Measurements from ENCODE around the gene ELAPOR1.

ELAPOR1 gene

DNA sequence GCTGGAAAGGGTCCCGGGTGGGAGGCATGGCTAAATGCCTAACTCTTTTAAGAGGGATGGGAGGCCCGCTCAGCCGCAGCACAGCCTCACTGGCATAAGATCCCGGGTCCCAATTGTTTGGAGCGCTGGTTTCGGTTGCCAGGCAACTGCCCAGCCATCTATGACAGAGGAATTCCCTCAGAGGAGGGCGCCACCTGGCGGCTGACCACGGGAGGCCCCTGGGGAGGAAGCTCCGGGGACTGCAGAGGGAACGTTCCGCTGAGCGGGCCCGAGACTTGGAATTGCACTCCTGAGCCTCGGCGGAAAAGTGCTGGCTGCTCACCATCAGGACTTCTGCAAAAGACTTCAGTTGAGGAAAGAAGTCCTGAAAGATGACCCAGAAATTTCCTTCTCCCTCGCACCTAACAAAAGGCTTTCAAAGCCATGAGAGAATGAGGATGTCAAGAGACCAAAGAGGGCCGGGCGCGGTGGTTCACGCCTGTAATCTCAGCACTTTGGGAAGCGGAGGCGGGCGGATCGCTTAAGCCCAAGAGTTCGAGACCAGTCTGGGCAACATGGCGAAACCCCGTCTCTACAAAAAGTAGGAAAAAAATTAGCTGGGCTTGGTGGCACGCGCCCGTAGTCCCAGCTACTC lies 1.1 kb upstream of the ELAPOR1 start:
- peak overlapping the region; percentile 61 for H3K4me3 ChIP-seq
- H3K4me2 ChIP-seq: peak overlapping the region; percentile 89
- H3K9me3 ChIP-seq: no peaks in the 10 kb centered on the region
- H3K9ac ChIP-seq: no peak overlapping the region
- H3K27me3 ChIP-seq: peaks cover 41% of the 10 kb centered on the region
- no peak overlapping the region for H3K27ac ChIP-seq
- H3K36me3 ChIP-seq: no peaks in the 10 kb centered on the region
- peaks cover 16% of the 10 kb centered on the region; the same call in 1 of the 2 replicates for H4K20me1 ChIP-seq
- TF ChIP-seq Cebpa-rat (IDR thresholded peaks at IDR 0.05): no peak
- peaks cover 25% of the 10 kb centered on the region for H3K4me1 ChIP-seq

DNA sequence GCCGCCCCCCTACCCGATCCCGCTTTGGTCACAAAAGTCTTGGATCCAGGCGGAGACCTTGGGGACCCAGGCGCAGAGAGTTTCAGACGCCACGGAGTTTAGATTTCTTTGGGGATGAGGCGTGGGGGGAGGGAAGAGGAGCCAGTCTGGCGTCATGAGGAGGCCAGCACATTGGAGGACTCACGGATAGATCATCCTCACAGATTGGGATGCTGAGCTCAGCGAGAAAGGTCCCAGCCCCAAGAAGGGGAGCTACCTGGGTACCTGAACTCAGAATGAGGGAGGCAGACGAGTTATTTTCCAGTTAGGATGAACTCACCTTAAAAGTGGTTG lies 393 bp downstream of the ELAPOR1 start:
- Histone ChIP-seq H3K4me2 (peak overlapping the region; percentile 89), H3K27me3 (peaks cover 41% of the 10 kb centered on the region), H3K4me3 (peak overlapping the region; percentile 61), H3K9me3 (no peaks in the 10 kb centered on the region), H3K4me1 (peaks cover 25% of the 10 kb centered on the region), H3K36me3 (no peaks in the 10 kb centered on the region), H3K27ac (no peak overlapping the region), H3K9ac (no peak overlapping the region), H4K20me1 (peaks cover 16% of the 10 kb centered on the region; the same call in 1 of the 2 replicates)
- no peak for TF ChIP-seq Cebpa-rat (IDR thresholded peaks at IDR 0.05)

DNA sequence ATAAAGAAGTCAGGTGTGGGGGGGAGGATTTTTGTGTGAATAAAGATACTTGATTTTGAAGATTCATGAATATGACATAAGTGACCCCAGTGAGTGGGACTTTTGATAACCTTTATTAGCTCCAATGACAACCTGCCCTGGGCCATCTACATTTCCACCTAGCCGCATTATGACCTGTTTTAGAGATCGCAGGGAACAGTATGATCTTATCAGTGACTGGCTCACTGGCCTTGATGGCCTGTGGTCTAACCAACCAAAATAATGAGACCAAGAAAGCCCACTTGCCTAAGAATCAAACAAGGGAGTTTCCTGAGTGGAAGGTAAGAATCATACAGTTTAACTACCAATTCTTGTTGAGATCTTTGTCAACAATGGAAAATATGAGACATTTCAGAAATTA lies 1.8 kb downstream of the ELAPOR1 start:
- Histone ChIP-seq H3K4me1 (peaks cover 25% of the 10 kb centered on the region), H4K20me1 (peaks cover 16% of the 10 kb centered on the region; the same call in 1 of the 2 replicates), H3K4me2 (no peak overlapping the region), H3K9ac (no peak overlapping the region), H3K27ac (no peak overlapping the region), H3K36me3 (no peaks in the 10 kb centered on the region), H3K4me3 (no peak overlapping the region), H3K9me3 (no peaks in the 10 kb centered on the region), H3K27me3 (peaks cover 41% of the 10 kb centered on the region)
- TF ChIP-seq Cebpa-rat (IDR thresholded peaks at IDR 0.05): no peak

DNA sequence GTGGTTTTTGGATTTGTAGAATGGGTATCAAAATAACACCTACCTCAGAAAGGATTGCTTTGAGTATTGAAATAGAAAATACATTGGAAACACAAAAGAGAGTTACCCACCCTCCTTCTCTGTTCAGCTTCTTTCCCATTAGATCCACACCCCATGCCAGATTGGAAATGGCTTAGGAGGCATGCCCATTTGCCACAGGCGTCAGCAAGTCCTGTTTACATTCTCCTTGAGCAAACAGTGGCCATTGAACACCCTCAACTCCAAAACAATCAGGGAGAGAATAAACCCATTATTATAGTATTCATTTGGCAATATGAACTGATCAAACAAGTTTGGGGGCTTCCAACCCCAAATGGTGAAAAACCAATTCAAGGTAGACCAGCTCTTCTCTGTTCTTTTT lies 2.4 kb downstream of the ELAPOR1 start:
- TF ChIP-seq Cebpa-rat (IDR thresholded peaks at IDR 0.05): no peak

DNA sequence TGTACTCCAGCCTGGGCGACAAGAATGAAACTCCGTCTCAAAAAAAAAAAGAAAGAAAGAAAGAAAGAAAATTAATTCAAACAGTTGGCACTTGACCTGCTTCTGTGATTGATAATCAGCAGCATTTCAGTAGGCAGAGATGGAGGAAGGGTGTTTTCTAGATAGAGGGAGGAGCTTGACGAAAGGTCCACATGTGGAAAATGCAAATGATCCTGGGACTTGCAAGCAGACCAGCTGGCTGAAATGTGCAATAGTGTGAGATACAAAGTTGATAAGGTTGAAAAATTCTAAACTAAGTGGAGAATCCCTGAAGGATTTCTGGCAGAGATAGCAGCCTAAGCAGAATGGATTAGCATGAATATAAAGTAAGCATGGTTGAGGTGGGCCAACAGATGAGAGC lies 4.2 kb downstream of the ELAPOR1 start:
- H4K20me1 ChIP-seq: 0 out of 2 replicates have a peak, but pooled peaks cover 12% of the 10 kb centered on the region
- H3K4me2 ChIP-seq: no peak overlapping the region
- no peak overlapping the region for H3K27ac ChIP-seq
- no peak for TF ChIP-seq Cebpa-rat (IDR thresholded peaks at IDR 0.05)
- peaks cover 33% of the 10 kb centered on the region for H3K27me3 ChIP-seq
- H3K9me3 ChIP-seq: no peaks in the 10 kb centered on the region
- H3K4me3 ChIP-seq: no peak overlapping the region
- no peak overlapping the region for H3K9ac ChIP-seq
- no peaks in the 10 kb centered on the region for H3K36me3 ChIP-seq
- H3K4me1 ChIP-seq: peaks cover 13% of the 10 kb centered on the region

More for the DNA sequence above, 2.4 kb downstream of the ELAPOR1 start:
- H3K36me3 ChIP-seq: no peaks in the 10 kb centered on the region
- H3K4me2 ChIP-seq: no peak overlapping the region
- H3K4me3 ChIP-seq: no peak overlapping the region
- peaks cover 16% of the 10 kb centered on the region; the same call in 1 of the 2 replicates for H4K20me1 ChIP-seq
- peaks cover 25% of the 10 kb centered on the region for H3K4me1 ChIP-seq
- no peaks in the 10 kb centered on the region for H3K9me3 ChIP-seq
- peaks cover 41% of the 10 kb centered on the region for H3K27me3 ChIP-seq
- no peak overlapping the region for H3K9ac ChIP-seq
- H3K27ac ChIP-seq: no peak overlapping the region

DNA sequence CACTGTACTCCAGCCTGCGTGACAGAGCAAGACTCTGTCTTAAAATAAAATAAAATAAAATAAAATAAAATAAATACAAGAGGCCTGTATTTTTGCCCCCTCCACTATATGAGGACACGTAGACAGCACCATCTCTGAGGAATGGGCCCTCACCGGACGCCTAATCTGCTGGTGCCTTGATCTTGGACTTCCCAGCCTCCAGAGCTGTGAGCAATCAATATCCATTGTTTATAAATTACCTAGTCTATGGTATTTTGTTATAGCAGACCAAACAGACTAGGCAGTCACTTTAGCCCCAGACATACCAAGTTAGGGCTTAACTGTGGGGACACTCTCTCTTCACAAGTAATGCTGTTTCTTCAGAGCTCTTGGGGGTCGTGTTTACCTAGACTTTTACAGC lies 6.4 kb downstream of the ELAPOR1 start:
- H3K4me1 ChIP-seq: no peaks in the 10 kb centered on the region
- H3K36me3 ChIP-seq: no peaks in the 10 kb centered on the region
- H3K4me2 ChIP-seq: no peak overlapping the region
- H3K4me3 ChIP-seq: no peak overlapping the region
- H3K9ac ChIP-seq: no peak overlapping the region
- H3K27ac ChIP-seq: no peak overlapping the region
- no peak for TF ChIP-seq Cebpa-rat (IDR thresholded peaks at IDR 0.05)
- peaks cover 10% of the 10 kb centered on the region for H3K27me3 ChIP-seq
- H3K9me3 ChIP-seq: no peaks in the 10 kb centered on the region
- H4K20me1 ChIP-seq: no peaks in the 10 kb centered on the region

DNA sequence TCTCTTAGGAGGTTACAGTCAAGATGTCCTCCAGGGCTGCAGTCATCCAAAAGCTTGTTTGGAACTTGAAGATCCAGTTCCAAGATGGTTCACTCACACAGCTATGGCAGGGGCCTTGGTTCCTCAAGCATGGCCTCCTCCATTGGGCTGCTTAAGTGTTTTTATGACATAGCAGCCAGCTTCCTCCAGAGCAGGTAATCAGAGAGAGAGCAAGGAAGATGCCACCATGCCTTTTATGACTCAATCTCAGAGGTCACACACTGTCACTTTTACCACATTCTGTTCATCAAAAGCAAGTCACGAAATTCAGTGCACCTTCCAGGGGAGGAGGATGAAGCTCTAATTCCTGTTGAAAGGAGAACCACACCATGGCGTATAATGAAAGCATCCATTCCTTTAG lies 17.1 kb downstream of the ELAPOR1 start:
- H3K4me1 ChIP-seq: peaks cover 20% of the 10 kb centered on the region
- no peak overlapping the region for H3K4me3 ChIP-seq
- H3K27ac ChIP-seq: no peak overlapping the region
- no peaks in the 10 kb centered on the region for H4K20me1 ChIP-seq
- TF ChIP-seq Cebpa-rat (IDR thresholded peaks at IDR 0.05): no peak
- no peaks in the 10 kb centered on the region for H3K9me3 ChIP-seq
- H3K27me3 ChIP-seq: no peaks in the 10 kb centered on the region
- H3K4me2 ChIP-seq: no peak overlapping the region
- no peaks in the 10 kb centered on the region for H3K36me3 ChIP-seq
- no peak overlapping the region for H3K9ac ChIP-seq

DNA sequence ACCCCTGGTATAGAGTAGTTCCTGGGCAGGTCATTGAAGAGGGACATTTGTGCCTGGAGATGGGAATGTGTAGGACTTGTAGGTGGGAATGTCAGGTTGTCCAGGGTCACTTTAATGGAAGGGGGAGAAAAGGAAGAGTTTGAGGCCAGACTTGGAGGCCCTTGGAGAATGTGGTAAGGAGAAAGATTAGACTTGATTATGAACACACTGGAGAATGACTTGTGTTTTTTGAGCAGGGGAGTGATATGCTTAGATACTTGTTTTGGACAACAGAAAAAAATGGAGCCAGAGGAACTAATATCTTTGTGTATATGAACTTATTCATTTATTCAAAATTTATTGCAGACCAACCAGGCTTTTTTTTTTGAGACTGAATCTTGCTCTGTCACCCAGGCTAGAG lies 17.9 kb downstream of the ELAPOR1 start:
- H4K20me1 ChIP-seq: no peaks in the 10 kb centered on the region
- H3K9ac ChIP-seq: no peak overlapping the region
- TF ChIP-seq Cebpa-rat (IDR thresholded peaks at IDR 0.05): no peak
- H3K27me3 ChIP-seq: no peaks in the 10 kb centered on the region
- no peak overlapping the region for H3K27ac ChIP-seq
- H3K4me1 ChIP-seq: peaks cover 20% of the 10 kb centered on the region
- H3K4me2 ChIP-seq: no peak overlapping the region
- H3K4me3 ChIP-seq: no peak overlapping the region
- no peaks in the 10 kb centered on the region for H3K36me3 ChIP-seq
- no peaks in the 10 kb centered on the region for H3K9me3 ChIP-seq

DNA sequence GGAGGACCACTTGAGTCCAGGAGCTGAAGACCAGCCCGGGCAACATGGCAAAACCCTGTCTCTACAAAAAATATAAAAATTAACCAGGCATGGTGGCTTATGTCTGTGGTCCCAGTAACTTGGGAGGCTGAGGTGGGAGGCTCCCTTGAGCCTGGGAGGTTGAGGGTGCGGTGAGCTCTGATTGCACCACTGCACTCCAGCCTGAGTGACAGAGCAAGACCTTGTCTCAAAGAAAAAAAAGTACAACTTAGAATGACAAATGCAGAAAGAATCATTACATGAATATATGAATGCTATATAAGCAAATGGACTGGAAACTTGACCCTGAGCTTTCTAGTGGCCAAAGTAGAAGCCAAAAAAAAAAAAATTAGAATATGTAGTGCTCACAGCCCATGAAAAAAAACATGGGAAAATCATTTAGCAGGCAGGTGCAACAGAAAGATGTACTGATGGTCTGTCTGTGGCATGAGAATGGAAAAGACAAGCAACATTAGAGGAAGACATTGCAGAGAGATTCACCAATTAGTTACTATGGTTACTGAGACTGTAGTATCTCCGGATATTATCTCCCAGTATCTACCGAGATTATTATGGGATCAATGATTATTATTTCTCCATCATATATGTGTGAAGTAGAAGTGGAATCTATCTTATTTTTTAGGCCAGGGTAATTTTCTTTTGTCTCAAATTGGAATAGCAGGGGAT lies 19.2 kb downstream of the ELAPOR1 start:
- TF ChIP-seq Cebpa-rat (IDR thresholded peaks at IDR 0.05): no peak

DNA sequence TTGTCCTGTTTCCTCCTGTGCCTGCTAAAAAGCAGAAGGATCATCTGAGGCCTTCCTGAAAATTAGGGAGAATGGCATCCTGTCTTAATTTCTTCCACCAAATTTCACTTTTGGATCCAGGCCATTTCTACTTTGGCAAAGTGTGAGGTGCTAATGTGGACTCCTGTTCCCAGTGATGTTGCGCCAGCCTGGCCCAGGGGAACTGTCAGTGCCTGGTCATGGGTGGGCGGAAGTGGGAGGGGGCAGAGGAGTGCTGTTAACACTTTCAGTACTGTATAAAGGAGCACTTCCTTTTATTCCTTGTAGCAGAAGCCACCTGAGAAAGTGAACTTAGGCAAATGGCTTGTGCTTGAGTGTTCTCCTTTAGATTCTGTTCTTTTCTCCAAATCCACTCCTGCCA lies 19.9 kb downstream of the ELAPOR1 start:
- no peaks in the 10 kb centered on the region for H3K36me3 ChIP-seq
- H3K4me1 ChIP-seq: peaks cover 20% of the 10 kb centered on the region
- 0 out of 2 replicates have a peak overlapping the region, but pooled peaks have one; percentile 8 for H3K27ac ChIP-seq
- no peaks in the 10 kb centered on the region for H3K27me3 ChIP-seq
- no peak overlapping the region for H3K9ac ChIP-seq
- no peak overlapping the region for H3K4me3 ChIP-seq
- H3K4me2 ChIP-seq: peak overlapping the region; percentile 63
- H4K20me1 ChIP-seq: no peaks in the 10 kb centered on the region
- no peak for TF ChIP-seq Cebpa-rat (IDR thresholded peaks at IDR 0.05)
- H3K9me3 ChIP-seq: no peaks in the 10 kb centered on the region

More for the DNA sequence above, 19.2 kb downstream of the ELAPOR1 start:
- H3K27me3 ChIP-seq: no peaks in the 10 kb centered on the region
- H3K4me1 ChIP-seq: peaks cover 20% of the 10 kb centered on the region
- H4K20me1 ChIP-seq: no peaks in the 10 kb centered on the region
- H3K4me2 ChIP-seq: peak overlapping the region; percentile 63
- no peak overlapping the region for H3K9ac ChIP-seq
- no peak overlapping the region for H3K4me3 ChIP-seq
- no peak overlapping the region for H3K27ac ChIP-seq
- no peaks in the 10 kb centered on the region for H3K9me3 ChIP-seq
- no peaks in the 10 kb centered on the region for H3K36me3 ChIP-seq

Measured in BLaER1 (cell line).